Adrenal gland (tissue), 12 donors: ENCODE results near the gene TIRAP. TPM values are rescaled to one million over a fixed set of nuclear protein-coding genes. Genes with fewer than 3 reads are reported as not detected.

Source experiments
- DNase-seq, 7 donors: peaks; one replicate each; pipeline ENCODE4 v3.0.0-alpha.2; 2019 to 2020
- H3K27ac ChIP-seq, 5 donors: fragments of 200-600 bp; sonication (generic) in 4 of 5; 1 replicate in 3 of 5; 2 replicates in 2 of 5; pipeline versions ENCODE4 v1.5.1 to v1.8.0; 2016 to 2020; ENCODE audit warnings: mild to moderate bottlenecking in 1 of 5
- H3K27me3 ChIP-seq: fragments of 200-600 bp; 2 replicates; pipeline ENCODE4 v1.8.0; 2021
- H3K36me3 ChIP-seq, 2 donors: fragments of 200-600 bp; replicated peaks in 1 of 2; 1 replicate in 1 of 2; 2 replicates in 1 of 2; pipeline versions ENCODE4 v1.5.1 to v1.8.0; 2018 to 2022
- H3K4me1 ChIP-seq, 2 donors: fragments of 200-600 bp; replicated peaks in 1 of 2; 1 replicate in 1 of 2; 2 replicates in 1 of 2; pipeline versions ENCODE4 v1.5.1 to v1.8.0; 2018 to 2021
- H3K4me3 ChIP-seq, 4 donors: fragments of 200-600 bp; sonication (generic) in 3 of 4; one replicate each; pipeline ENCODE4 v1.5.1; 2016 to 2018
- H3K9me3 ChIP-seq, 3 donors: fragments of 200-600 bp; sonication (generic) in 1 of 3; replicated peaks in 1 of 3; 1 replicate in 2 of 3; 2 replicates in 1 of 3; pipeline versions ENCODE4 v1.5.1 to v1.8.0; 2016 to 2021
- POLR2A ChIP-seq, 2 donors: fragments of 450-650 bp; IDR thresholded peaks; one replicate each; pipeline ENCODE4 v1.6.1; 2017; ENCODE audit warnings: antibody characterized with exemption in 2 of 2, mild to moderate bottlenecking in 2 of 2, moderate library complexity in 1 of 2
- WGBS, 4 donors: extraction: QIAGEN DNeasy Blood & Tissue Kit in 2 of 4; methylation state at CpG; one replicate each; pipeline versions ENCODE4 v1.1.5 to v1.1.7; 2013 to 2017; 5-methylcytosine and 5-hydroxymethylcytosine counted together
- intact Hi-C, 2 donors: fragments of 100-400 bp; cut with DNase I; formaldehyde crosslinking; loops; one replicate each; pipeline versions ENCODE4 v1.14.1 to v1.15.0; 2022 to 2023
- polyA plus RNA-seq, 3 donors: library from polyadenylated mRNA; stranded (reverse); fragments of 200-250 nt in 2 of 3; fragments of 350-450 nt in 1 of 3; fragmentation: Illumina TruSeq in 1 of 3; extraction: RNeasy Lipid Tissue Mini Kit (QIAGEN cat#74804) in 1 of 3; gene quantifications; one replicate each; pipeline ENCODE4 v1.2.3, GENCODE V29; 2013 to 2014
- total RNA-seq, 9 donors: library from RNA; depleted of rRNA in 4 of 9; stranded (reverse); fragments of >200 nt in 4 of 9; fragments of 120-200 nt in 1 of 9; fragmentation: NEBNext Ultra II Directional in 1 of 9; extraction: Animal tissue kit (Norgen Biotek cat#: 25700) in 1 of 9; gene quantifications; one replicate each; pipeline versions ENCODE4 v1.1.0 to v1.2.4, GENCODE V29; 2013 to 2023
- TF ChIP-seq, protein P1 (sequence below), 6 experiments: fragments of 450-650 bp in 4 of 6; fragments of 200-600 bp in 2 of 6; sonication (generic) in 1 of 6; IDR thresholded peaks; 1 replicate in 5 of 6; 2 replicates in 1 of 6; pipeline versions ENCODE4 v1.5.1 to v1.8.0; 2016 to 2021; ENCODE audit warnings: antibody characterized with exemption in 6 of 6, mild to moderate bottlenecking in 2 of 6, moderate library complexity in 1 of 6
- donor health status: healthy with polysubstance abuse.
- donor health status: Bipolar disorder and iron deficiency.
- donor health status: DM: yes; HTN: yes; CAD: no.
- donor health status: DM: no; HTN: no; CAD: no.
- donor health status: DM: no; HTN: no; CAD: no.
- donor health status: DM: yes; HTN: yes; CAD: no.

Gene TIRAP
- total and polyA plus RNA-seq, 12 donors = 4.7 to 41.1 (median 12.1) TPM

DNA sequence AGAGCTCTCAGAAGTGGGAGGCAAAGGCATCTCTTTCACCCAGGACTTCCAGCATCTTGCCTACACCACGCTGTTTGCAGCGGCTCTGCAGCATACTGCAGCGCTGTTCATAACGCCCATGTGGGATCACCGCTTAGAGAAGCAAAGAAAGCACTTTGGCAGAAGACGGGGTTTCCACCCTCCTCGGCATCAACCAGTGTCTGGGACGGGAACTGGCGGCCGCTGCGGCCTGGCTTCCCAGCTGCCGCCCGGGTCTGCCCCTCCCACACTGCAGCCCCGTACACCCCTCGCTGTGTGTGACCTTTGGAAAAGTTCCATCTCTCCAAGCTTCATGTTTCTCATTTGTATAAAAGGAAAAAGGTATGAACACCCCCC lies 545 bp upstream of the TIRAP start:
- Histone ChIP-seq H3K4me1 (peaks cover 0 to 35% of the 10 kb centered on the region in 2 donors), H3K27me3 (no peaks in the 10 kb centered on the region), H3K9me3 (no peaks in the 10 kb centered on the region), H3K27ac (peak overlapping the region; percentile 91 to 96 (median 95)), H3K36me3 (peaks cover 0 to 5% of the 10 kb centered on the region in 2 donors), H3K4me3 (peak overlapping the region in 2 of 4 donors; percentile 57 to 67)
- 0 to 10% (median 3%) methylated on average over 11 to 15 of the region's 15 CpGs for WGBS, 4 donors
- DNase-seq = peak; percentile 45 to 73 (median 51)
- intact Hi-C loops = no loop called here
- TF ChIP-seq, protein P1, sequence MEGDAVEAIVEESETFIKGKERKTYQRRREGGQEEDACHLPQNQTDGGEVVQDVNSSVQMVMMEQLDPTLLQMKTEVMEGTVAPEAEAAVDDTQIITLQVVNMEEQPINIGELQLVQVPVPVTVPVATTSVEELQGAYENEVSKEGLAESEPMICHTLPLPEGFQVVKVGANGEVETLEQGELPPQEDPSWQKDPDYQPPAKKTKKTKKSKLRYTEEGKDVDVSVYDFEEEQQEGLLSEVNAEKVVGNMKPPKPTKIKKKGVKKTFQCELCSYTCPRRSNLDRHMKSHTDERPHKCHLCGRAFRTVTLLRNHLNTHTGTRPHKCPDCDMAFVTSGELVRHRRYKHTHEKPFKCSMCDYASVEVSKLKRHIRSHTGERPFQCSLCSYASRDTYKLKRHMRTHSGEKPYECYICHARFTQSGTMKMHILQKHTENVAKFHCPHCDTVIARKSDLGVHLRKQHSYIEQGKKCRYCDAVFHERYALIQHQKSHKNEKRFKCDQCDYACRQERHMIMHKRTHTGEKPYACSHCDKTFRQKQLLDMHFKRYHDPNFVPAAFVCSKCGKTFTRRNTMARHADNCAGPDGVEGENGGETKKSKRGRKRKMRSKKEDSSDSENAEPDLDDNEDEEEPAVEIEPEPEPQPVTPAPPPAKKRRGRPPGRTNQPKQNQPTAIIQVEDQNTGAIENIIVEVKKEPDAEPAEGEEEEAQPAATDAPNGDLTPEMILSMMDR (IDR thresholded peaks at IDR 0.05) = no peak
- TF ChIP-seq POLR2A (IDR thresholded peaks at IDR 0.05) = no peak

DNA sequence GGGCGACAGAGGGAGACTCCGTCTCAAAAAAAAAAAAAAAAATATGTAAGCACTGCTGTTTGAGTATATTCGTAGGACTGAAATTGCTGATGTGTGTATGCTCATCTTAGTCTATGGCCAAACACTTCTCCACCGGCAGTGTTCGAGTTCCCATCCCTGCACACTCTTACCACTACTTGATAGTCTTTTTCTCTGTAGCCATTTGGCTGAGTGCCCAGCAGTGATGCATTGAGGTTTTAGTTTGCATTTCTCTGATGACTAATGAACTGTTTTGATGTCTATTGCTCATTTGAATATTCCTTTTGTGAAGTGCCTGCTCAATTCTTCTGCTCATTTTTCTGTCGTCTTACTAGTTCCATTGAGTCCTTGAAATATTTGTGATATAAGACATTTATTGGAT lies 1.9 kb downstream of the TIRAP start:
- H3K36me3 ChIP-seq = no peaks in the 10 kb centered on the region
- peak; percentile 74 to 92 (median 89) for DNase-seq
- peaks cover 0 to 35% of the 10 kb centered on the region in 2 donors for H3K4me1 ChIP-seq
- intact Hi-C loops = no loop called here
- no peaks in the 10 kb centered on the region for H3K9me3 ChIP-seq
- no peaks in the 10 kb centered on the region for H3K27me3 ChIP-seq
- TF ChIP-seq, protein P1 (IDR thresholded peaks at IDR 0.05) = no peak
- no peak for TF ChIP-seq POLR2A (IDR thresholded peaks at IDR 0.05)
- whole genome bisulfite sequencing, 4 donors = 42 to 55% (median 52%) methylated on average over 6 of the region's 6 CpGs
- no peak overlapping the region for H3K27ac ChIP-seq
- no peak overlapping the region for H3K4me3 ChIP-seq

DNA sequence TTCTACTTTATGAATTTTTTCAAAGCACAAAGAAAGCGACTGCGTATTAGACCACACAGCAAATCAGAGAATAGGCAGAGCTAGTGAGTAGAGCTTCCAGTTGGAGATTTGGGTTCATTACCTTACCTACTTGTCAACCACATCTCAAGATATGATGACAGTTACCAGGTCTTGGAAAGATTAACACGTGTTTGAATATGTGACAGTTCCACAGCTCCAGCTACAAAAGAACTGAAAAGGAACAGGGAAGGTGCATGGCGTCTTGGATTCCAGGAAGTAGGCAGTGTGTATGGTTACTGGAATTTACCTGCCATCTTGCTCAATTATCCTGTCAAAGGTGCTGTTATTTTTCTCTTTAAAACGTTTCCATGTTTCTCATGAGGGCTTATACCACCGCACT lies 5.3 kb downstream of the TIRAP start:
- WGBS, 4 donors = 87 to 92% (median 89%) methylated on average over 6 of the region's 6 CpGs
- no peaks in the 10 kb centered on the region for H3K27me3 ChIP-seq
- no peak for DNase-seq
- H3K27ac ChIP-seq = no peak overlapping the region
- H3K36me3 ChIP-seq = peaks cover 0 to 29% of the 10 kb centered on the region in 2 donors
- TF ChIP-seq, protein P1 (IDR thresholded peaks at IDR 0.05) = no peak
- TF ChIP-seq POLR2A (IDR thresholded peaks at IDR 0.05) = no peak
- intact Hi-C loops = no loop called here
- peaks cover 0 to 20% of the 10 kb centered on the region in 2 donors for H3K4me1 ChIP-seq
- H3K9me3 ChIP-seq = no peaks in the 10 kb centered on the region
- no peak overlapping the region for H3K4me3 ChIP-seq

DNA sequence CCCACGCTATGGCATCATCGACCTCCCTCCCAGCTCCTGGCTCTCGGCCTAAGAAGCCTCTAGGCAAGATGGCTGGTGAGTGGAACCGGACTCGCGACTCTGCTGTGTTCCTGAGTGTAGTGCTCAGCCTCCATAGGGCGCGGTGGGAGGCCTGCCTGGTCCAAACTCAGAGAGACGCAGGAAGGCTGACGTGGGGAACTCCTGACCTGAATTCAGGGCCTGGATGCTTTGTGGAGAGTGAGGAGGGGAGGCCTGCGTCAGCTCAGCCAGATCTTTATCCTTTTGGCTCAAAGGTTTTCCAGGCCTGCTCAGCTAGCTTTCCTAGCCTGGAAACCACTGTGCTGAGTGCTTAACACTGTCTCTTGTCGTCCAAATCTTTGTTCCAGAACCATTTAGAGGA lies 8.0 kb downstream of the TIRAP start:
- WGBS, 4 donors = 88 to 93% (median 91%) methylated on average over 3 to 12 of the region's 12 CpGs
- H3K36me3 ChIP-seq = peaks cover 0 to 40% of the 10 kb centered on the region in 2 donors
- no peaks in the 10 kb centered on the region for H3K4me1 ChIP-seq
- peak overlapping the region in 1 of 5 donors; percentile 63 for H3K27ac ChIP-seq
- TF ChIP-seq, protein P1 (IDR thresholded peaks at IDR 0.05) = no peak
- no peak for TF ChIP-seq POLR2A (IDR thresholded peaks at IDR 0.05)
- H3K4me3 ChIP-seq = no peak overlapping the region
- intact Hi-C loops = no loop called here
- H3K9me3 ChIP-seq = no peaks in the 10 kb centered on the region
- no peaks in the 10 kb centered on the region for H3K27me3 ChIP-seq
- DNase-seq = peak in 1 of 7 donors; percentile 83
